Stimulated activated CD8-positive, alpha-beta memory T cell treated with anti-CD3 and anti-CD28 coated beads, Interleukin-4, amount 100 ng/mL, for 24 hours (primary cell): ENCODE measurements around the gene KIAA1549.

Experiments used
- DNase-seq: peaks from one replicate; pipeline ENCODE4 v3.0.0-alpha.2; 2020; ENCODE audit warnings: low read depth

Gene KIAA1549

GRCh38 chr7:138881579-138882188 is 99.5 kb downstream of the KIAA1549 start:
- DNase-seq = no peak

GRCh38 chr7:138880881-138881578 is 100.2 kb downstream of the KIAA1549 start:
- DNase-seq = no peak

- DNase-seq = no peak
Observed at GRCh38 chr7:138879356-138879755, 101.8 kb downstream of the KIAA1549 start.

GRCh38 chr7:138878856-138879255 is 102.3 kb downstream of the KIAA1549 start:
- DNase-seq = no peak

- DNase-seq = no peak
Observed at GRCh38 chr7:138878051-138878450, 103.1 kb downstream of the KIAA1549 start.

- no peak for DNase-seq
Observed at GRCh38 chr7:138876326-138876725, 104.9 kb downstream of the KIAA1549 start.

GRCh38 chr7:138875794-138876193 is 105.4 kb downstream of the KIAA1549 start:
- peak; percentile 19 for DNase-seq

- DNase-seq = no peak
Observed at GRCh38 chr7:138873220-138873892, 107.8 kb downstream of the KIAA1549 start.

GRCh38 chr7:138872576-138872975 is 108.6 kb downstream of the KIAA1549 start:
- DNase-seq = no peak

GRCh38 chr7:138871814-138872090 is 109.4 kb downstream of the KIAA1549 start:
- no peak for DNase-seq

GRCh38 chr7:138871065-138871813 is 110.0 kb downstream of the KIAA1549 start:
- no peak for DNase-seq

GRCh38 chr7:138869353-138869752 is 111.8 kb downstream of the KIAA1549 start:
- no peak for DNase-seq

GRCh38 chr7:138868711-138869110 is 112.5 kb downstream of the KIAA1549 start:
- DNase-seq = no peak

GRCh38 chr7:138867744-138868143 is 113.4 kb downstream of the KIAA1549 start:
- no peak for DNase-seq

- DNase-seq = no peak
Observed at GRCh38 chr7:138866353-138866752, 114.8 kb downstream of the KIAA1549 start.

- DNase-seq = no peak
Observed at GRCh38 chr7:138865843-138866242, 115.3 kb downstream of the KIAA1549 start.

GRCh38 chr7:138864667-138865066 is 116.5 kb downstream of the KIAA1549 start:
- DNase-seq = no peak

- no peak for DNase-seq
Observed at GRCh38 chr7:138863931-138864330, 117.3 kb downstream of the KIAA1549 start.

- no peak for DNase-seq
Observed at GRCh38 chr7:138861051-138861450, 120.1 kb downstream of the KIAA1549 start.

- DNase-seq = no peak
Observed at GRCh38 chr7:138857728-138858127, 123.5 kb downstream of the KIAA1549 start.

- DNase-seq = no peak
Observed at GRCh38 chr7:138854115-138854645, 127.0 kb downstream of the KIAA1549 start.

GRCh38 chr7:138853448-138853847 is 127.7 kb downstream of the KIAA1549 start:
- DNase-seq = no peak

- DNase-seq = no peak
Observed at GRCh38 chr7:138852469-138852868, 128.7 kb downstream of the KIAA1549 start.
